ENCODE measurements around the gene CSPG4. TPM values are rescaled to one million over a fixed set of nuclear protein-coding genes. Genes with fewer than 3 reads are reported as not detected.

The CSPG4 gene
- total and polyA plus RNA-seq, 12 donors: 7.4 to 19.8 (median 12.1) TPM

- peaks cover 0 to 22% (median 0%) of the 10 kb centered on the region in 9 donors for H3K36me3 ChIP-seq
- H3K9me3 ChIP-seq: no peaks in the 10 kb centered on the region
- peak; percentile 26 to 69 (median 52) for TF ChIP-seq CTCF (IDR thresholded peaks at IDR 0.05)
- 0 to 1% methylated on average over 56 to 76 of the region's 76 CpGs for WGBS, 2 donors
- DNase-seq (peak; percentile 83 to 87), ATAC-seq (peak; percentile 79 to 88 (median 82))
- H3K27me3 ChIP-seq: peaks cover 0 to 5% (median 0%) of the 10 kb centered on the region in 7 donors
- intact Hi-C loops (cut with DNase I): loop anchor here in 2 of 10 donors (2.0 to 10.0 kb wide), 2 partner anchors 195 to 257 kb away; partner anchors contain the start of gene FBXO22 (in 1 of the 2)
- H3K4me3 ChIP-seq: peak within 1 kb of the TSS; percentile 67 to 87 (median 77)
- peak within 1 kb of the TSS; percentile 90 to 98 (median 96) for H3K27ac ChIP-seq
- peaks cover 33 to 59% (median 51%) of the 10 kb centered on the region in 9 donors for H3K4me1 ChIP-seq
Measured at GRCh38 chr15:75647370-75648155, 65.1 kb downstream of the CSPG4 start, which contains the start of gene SNX33. Gene SNX33, plus strand, starts transcription at chr15:75647912. Its CDS starts 1,191 bp downstream, at chr15:75649103.

GRCh38 chr15:75646944-75647364 lies 65.7 kb downstream of the CSPG4 start:
- no peak for DNase-seq
- Histone ChIP-seq H3K4me3 (peak overlapping the region; percentile 67 to 87 (median 77)), H3K9me3 (no peaks in the 10 kb centered on the region), H3K27ac (peak overlapping the region; percentile 90 to 98 (median 96)), H3K27me3 (peaks cover 0 to 5% (median 0%) of the 10 kb centered on the region in 7 donors), H3K36me3 (peaks cover 0 to 16% (median 0%) of the 10 kb centered on the region in 9 donors), H3K4me1 (peaks cover 27 to 53% (median 45%) of the 10 kb centered on the region in 9 donors)
- WGBS, 2 donors: 0 to 1% methylated on average over 26 of the region's 26 CpGs
- peak in 7 of 8 donors; percentile 18 to 43 (median 30) for ATAC-seq
- intact Hi-C loops (cut with DNase I): loop anchor here in 2 of 10 donors (2.0 to 10.0 kb wide), 2 partner anchors 194 to 258 kb away; partner anchors contain the start of gene FBXO22 (in 1 of the 2)
- TF ChIP-seq CTCF (IDR thresholded peaks at IDR 0.05): no peak

- TF ChIP-seq CTCF (IDR thresholded peaks at IDR 0.05): no peak
- intact Hi-C loops (cut with DNase I): loop anchor here in 2 of 10 donors (2.0 to 10.0 kb wide), 2 partner anchors 194 to 258 kb away; partner anchors contain the start of gene FBXO22 (in 1 of the 2)
Measured at GRCh38 chr15:75646112-75646943, 66.3 kb downstream of the CSPG4 start.

More at GRCh38 chr15:75646112-75646943, 66.3 kb downstream of the CSPG4 start:
- peak overlapping the region; percentile 67 to 87 (median 77) for H3K4me3 ChIP-seq
- WGBS, 2 donors: 47 to 48% methylated on average over 5 of the region's 5 CpGs
- H3K4me1 ChIP-seq: peaks cover 21 to 47% (median 39%) of the 10 kb centered on the region in 9 donors
- H3K27me3 ChIP-seq: peaks cover 0 to 5% (median 0%) of the 10 kb centered on the region in 7 donors
- no peak for DNase-seq
- H3K9me3 ChIP-seq: no peaks in the 10 kb centered on the region
- H3K36me3 ChIP-seq: peaks cover 0 to 16% (median 0%) of the 10 kb centered on the region in 9 donors
- ATAC-seq: peak in 1 of 8 donors; percentile 7
- H3K27ac ChIP-seq: peak overlapping the region; percentile 90 to 98 (median 96)

Data from heart right ventricle (tissue), 16 donors.